ENCODE measurements around the gene TTBK2.

Gene TTBK2

DNA sequence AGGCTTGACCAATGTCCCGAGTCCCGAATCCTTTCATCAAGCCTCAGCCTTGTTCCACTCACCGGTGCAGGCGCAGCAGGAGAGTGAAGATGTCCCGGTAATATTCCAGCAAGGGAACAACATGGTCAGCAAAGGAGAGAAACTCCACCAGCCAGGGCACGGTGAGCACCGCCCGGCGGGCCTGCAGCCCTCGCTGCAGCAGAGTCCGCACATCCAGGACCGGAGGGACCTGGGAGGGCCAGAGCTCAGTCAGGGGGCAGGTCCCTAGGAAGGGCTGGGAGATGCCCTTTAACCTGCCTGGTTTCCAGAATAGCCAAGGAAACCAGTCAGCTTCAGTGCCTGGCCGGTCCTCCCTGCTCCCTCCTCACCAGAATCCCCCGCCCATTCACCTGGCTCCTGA, 190.0 kb downstream of the TTBK2 start:
- no peaks in the 10 kb centered on the region for H3K27me3 ChIP-seq (ENCODE audit: low read depth, low read length)
- TF ChIP-seq EZH2phosphoT487 (IDR thresholded peaks at IDR 0.05; ENCODE audit: low read depth) = no peak
- TF ChIP-seq, protein P1, sequence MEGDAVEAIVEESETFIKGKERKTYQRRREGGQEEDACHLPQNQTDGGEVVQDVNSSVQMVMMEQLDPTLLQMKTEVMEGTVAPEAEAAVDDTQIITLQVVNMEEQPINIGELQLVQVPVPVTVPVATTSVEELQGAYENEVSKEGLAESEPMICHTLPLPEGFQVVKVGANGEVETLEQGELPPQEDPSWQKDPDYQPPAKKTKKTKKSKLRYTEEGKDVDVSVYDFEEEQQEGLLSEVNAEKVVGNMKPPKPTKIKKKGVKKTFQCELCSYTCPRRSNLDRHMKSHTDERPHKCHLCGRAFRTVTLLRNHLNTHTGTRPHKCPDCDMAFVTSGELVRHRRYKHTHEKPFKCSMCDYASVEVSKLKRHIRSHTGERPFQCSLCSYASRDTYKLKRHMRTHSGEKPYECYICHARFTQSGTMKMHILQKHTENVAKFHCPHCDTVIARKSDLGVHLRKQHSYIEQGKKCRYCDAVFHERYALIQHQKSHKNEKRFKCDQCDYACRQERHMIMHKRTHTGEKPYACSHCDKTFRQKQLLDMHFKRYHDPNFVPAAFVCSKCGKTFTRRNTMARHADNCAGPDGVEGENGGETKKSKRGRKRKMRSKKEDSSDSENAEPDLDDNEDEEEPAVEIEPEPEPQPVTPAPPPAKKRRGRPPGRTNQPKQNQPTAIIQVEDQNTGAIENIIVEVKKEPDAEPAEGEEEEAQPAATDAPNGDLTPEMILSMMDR (IDR thresholded peaks at IDR 0.05; ENCODE audit: low read depth, low read length) = no peak
- no peak overlapping the region for H3K27ac ChIP-seq (ENCODE audit: low read length)
- H4K20me1 ChIP-seq (ENCODE audit: insufficient read depth, low read length) = peaks cover 4% of the 10 kb centered on the region; the same call in 1 of the 2 replicates
- H3K9me3 ChIP-seq (ENCODE audit: insufficient read depth, low read length) = no peaks in the 10 kb centered on the region
- no peak overlapping the region for H3K4me3 ChIP-seq (ENCODE audit: low read length)
- H3K9ac ChIP-seq (ENCODE audit: low read length) = no peak overlapping the region
- H3K36me3 ChIP-seq (replicated peaks; ENCODE audit: low read depth, low read length) = peaks cover 53% of the 10 kb centered on the region
- no peak overlapping the region for H2AFZ ChIP-seq (ENCODE audit: low read depth, low read length)
- H3K4me1 ChIP-seq (ENCODE audit: low read length) = peaks cover 17% of the 10 kb centered on the region
- H3K79me2 ChIP-seq (ENCODE audit: low read length) = peaks cover 7% of the 10 kb centered on the region; the same call in 1 of the 2 replicates
- no peak overlapping the region for H3K4me2 ChIP-seq (ENCODE audit: low read length)

DNA sequence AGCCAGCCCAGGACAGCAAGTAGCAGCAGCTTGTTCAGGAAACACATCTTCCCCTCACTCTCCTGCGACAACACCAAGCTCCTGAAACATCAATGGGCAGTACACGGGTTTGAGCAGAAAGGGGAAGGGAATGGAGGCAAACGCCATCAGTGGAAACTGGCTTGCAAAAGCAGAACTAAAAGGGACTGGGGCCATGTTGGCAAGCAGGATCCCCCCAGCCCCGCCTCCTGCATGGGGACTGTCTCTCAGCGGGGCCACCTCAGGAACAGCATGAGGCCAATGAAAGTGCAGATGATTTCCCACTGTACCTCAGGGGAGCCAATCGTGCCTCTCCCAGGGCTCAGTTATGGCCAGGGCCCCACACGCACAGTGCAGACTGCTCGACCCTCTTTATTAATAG, 190.4 kb downstream of the TTBK2 start:
- H4K20me1 ChIP-seq (ENCODE audit: insufficient read depth, low read length) = peaks cover 4% of the 10 kb centered on the region; the same call in 1 of the 2 replicates
- no peak overlapping the region for H2AFZ ChIP-seq (ENCODE audit: low read depth, low read length)
- H3K4me2 ChIP-seq (ENCODE audit: low read length) = no peak overlapping the region
- H3K27me3 ChIP-seq (ENCODE audit: low read depth, low read length) = no peaks in the 10 kb centered on the region
- H3K27ac ChIP-seq (ENCODE audit: low read length) = no peak overlapping the region
- TF ChIP-seq, protein P1 (IDR thresholded peaks at IDR 0.05; ENCODE audit: low read depth, low read length) = no peak
- TF ChIP-seq EZH2phosphoT487 (IDR thresholded peaks at IDR 0.05; ENCODE audit: low read depth) = no peak
- no peak overlapping the region for H3K4me3 ChIP-seq (ENCODE audit: low read length)
- no peak overlapping the region for H3K9ac ChIP-seq (ENCODE audit: low read length)
- H3K36me3 ChIP-seq (replicated peaks; ENCODE audit: low read depth, low read length) = peaks cover 50% of the 10 kb centered on the region
- peaks cover 13% of the 10 kb centered on the region for H3K4me1 ChIP-seq (ENCODE audit: low read length)
- 0 out of 2 replicates have a peak, but pooled peaks cover 3% of the 10 kb centered on the region for H3K79me2 ChIP-seq (ENCODE audit: low read length)
- no peaks in the 10 kb centered on the region for H3K9me3 ChIP-seq (ENCODE audit: insufficient read depth, low read length)

DNA sequence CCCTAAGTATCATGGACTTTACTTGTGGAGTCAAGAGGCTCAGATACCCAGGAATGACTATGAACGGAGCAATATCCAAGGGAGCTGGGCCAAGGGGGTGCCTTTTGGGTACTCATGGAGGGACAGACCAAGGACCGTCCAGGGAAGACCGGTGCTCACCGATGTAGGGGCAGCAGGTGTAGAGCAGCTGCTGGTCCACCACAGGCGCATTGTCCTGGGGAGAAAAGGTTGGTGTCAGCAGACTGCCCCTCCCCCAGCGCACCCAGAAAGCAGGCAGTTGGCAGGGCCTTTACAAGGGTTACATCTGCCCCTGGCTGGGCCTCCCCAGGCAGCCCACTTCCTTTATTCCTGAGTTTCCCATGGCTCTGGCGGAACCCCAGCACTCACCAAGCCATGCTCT, 191.2 kb downstream of the TTBK2 start:
- Histone ChIP-seq H3K79me2 (ENCODE audit: low read length) (no peaks in the 10 kb centered on the region), H3K4me2 (ENCODE audit: low read length) (no peak overlapping the region), H3K36me3 (replicated peaks; ENCODE audit: low read depth, low read length) (peaks cover 52% of the 10 kb centered on the region), H4K20me1 (ENCODE audit: insufficient read depth, low read length) (0 out of 2 replicates have a peak, but pooled peaks cover 3% of the 10 kb centered on the region), H2AFZ (ENCODE audit: low read depth, low read length) (no peak overlapping the region), H3K27ac (ENCODE audit: low read length) (no peak overlapping the region), H3K9ac (ENCODE audit: low read length) (no peak overlapping the region), H3K9me3 (ENCODE audit: insufficient read depth, low read length) (no peaks in the 10 kb centered on the region), H3K4me3 (ENCODE audit: low read length) (no peak overlapping the region), H3K4me1 (ENCODE audit: low read length) (peaks cover 6% of the 10 kb centered on the region), H3K27me3 (ENCODE audit: low read depth, low read length) (no peaks in the 10 kb centered on the region)
- TF ChIP-seq, protein P1 (IDR thresholded peaks at IDR 0.05; ENCODE audit: low read depth, low read length) = no peak
- no peak for TF ChIP-seq EZH2phosphoT487 (IDR thresholded peaks at IDR 0.05; ENCODE audit: low read depth)

DNA sequence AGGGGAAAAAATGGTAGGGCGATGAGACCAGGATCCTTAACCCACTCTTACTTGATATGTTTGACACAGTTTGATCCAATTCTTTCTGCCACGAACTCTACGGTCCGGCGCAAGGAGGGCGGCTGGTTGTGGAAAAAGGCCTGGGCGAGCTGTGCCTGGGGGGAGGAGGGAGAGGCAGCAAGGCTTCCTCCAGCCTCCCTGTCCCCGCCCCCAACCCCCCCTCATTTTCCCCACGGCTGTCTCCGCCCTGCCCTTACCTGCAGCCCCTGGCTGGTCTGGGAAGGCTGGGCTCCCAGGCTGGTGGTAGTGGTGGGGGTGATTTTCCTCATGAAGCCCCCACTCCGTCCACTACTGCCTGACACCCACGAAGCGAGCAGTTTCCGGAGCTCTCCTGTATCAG, 191.6 kb downstream of the TTBK2 start:
- H3K9ac ChIP-seq (ENCODE audit: low read length) = no peak overlapping the region
- H3K36me3 ChIP-seq (replicated peaks; ENCODE audit: low read depth, low read length) = peaks cover 53% of the 10 kb centered on the region
- H3K4me1 ChIP-seq (ENCODE audit: low read length) = peaks cover 2% of the 10 kb centered on the region; the same call in 1 of the 2 replicates
- no peak overlapping the region for H2AFZ ChIP-seq (ENCODE audit: low read depth, low read length)
- TF ChIP-seq, protein P1 (IDR thresholded peaks at IDR 0.05; ENCODE audit: low read depth, low read length) = no peak
- no peak for TF ChIP-seq EZH2phosphoT487 (IDR thresholded peaks at IDR 0.05; ENCODE audit: low read depth)
- no peak overlapping the region for H3K27ac ChIP-seq (ENCODE audit: low read length)
- no peak overlapping the region for H3K4me2 ChIP-seq (ENCODE audit: low read length)
- H3K27me3 ChIP-seq (ENCODE audit: low read depth, low read length) = no peaks in the 10 kb centered on the region
- no peaks in the 10 kb centered on the region for H3K79me2 ChIP-seq (ENCODE audit: low read length)
- H4K20me1 ChIP-seq (ENCODE audit: insufficient read depth, low read length) = no peaks in the 10 kb centered on the region
- no peaks in the 10 kb centered on the region for H3K9me3 ChIP-seq (ENCODE audit: insufficient read depth, low read length)
- H3K4me3 ChIP-seq (ENCODE audit: low read length) = no peak overlapping the region

Data from OCI-LY3 (cell line).